Testis (tissue), 2 donors: ENCODE data around the gene NIN.

ENCODE experiments used
- POLR2A ChIP-seq: fragments of 450-650 bp; IDR thresholded peaks from one replicate; pipeline ENCODE4 v1.6.1; 2017; ENCODE audit warnings: antibody characterized with exemption, mild to moderate bottlenecking, moderate library complexity
- TF ChIP-seq, protein P1 (sequence below), 3 experiments: fragments of 450-650 bp in 2 of 3; fragments of 200-600 bp in 1 of 3; sonication (generic) in 1 of 3; IDR thresholded peaks; one replicate each; pipeline ENCODE4 v1.5.1; 2016 to 2019; ENCODE audit warnings: antibody characterized with exemption in 3 of 3, mild to moderate bottlenecking in 2 of 3, moderate library complexity in 1 of 3

- TF ChIP-seq, protein P1, sequence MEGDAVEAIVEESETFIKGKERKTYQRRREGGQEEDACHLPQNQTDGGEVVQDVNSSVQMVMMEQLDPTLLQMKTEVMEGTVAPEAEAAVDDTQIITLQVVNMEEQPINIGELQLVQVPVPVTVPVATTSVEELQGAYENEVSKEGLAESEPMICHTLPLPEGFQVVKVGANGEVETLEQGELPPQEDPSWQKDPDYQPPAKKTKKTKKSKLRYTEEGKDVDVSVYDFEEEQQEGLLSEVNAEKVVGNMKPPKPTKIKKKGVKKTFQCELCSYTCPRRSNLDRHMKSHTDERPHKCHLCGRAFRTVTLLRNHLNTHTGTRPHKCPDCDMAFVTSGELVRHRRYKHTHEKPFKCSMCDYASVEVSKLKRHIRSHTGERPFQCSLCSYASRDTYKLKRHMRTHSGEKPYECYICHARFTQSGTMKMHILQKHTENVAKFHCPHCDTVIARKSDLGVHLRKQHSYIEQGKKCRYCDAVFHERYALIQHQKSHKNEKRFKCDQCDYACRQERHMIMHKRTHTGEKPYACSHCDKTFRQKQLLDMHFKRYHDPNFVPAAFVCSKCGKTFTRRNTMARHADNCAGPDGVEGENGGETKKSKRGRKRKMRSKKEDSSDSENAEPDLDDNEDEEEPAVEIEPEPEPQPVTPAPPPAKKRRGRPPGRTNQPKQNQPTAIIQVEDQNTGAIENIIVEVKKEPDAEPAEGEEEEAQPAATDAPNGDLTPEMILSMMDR (IDR thresholded peaks at IDR 0.05): no peak
- TF ChIP-seq POLR2A: no peak
Observed at GRCh38 chr14:50758305-50758704, 72.7 kb downstream of the NIN start.
